GM12875 (cell line): ENCODE measurements around the gene A4GALT.
"Not testable (repeated sequence)": the region's sequence is repeated elsewhere in the genome, so short reads cannot be mapped to it uniquely, and the experiment has no call there.

ENCODE experiments used
- H3K4me3 ChIP-seq: one replicate; pipeline ENCODE4 v1.5.1; 2011; ENCODE audit warnings: low read depth, low read length, control low read depth
- CTCF ChIP-seq: IDR thresholded peaks from 2 replicates; pipeline ENCODE4 v1.5.1; 2011; ENCODE audit warnings: low read depth, mild to moderate bottlenecking, control low read depth, inconsistent platforms, low read length, moderate library complexity, borderline replicate concordance; ENCODE audit not compliant: insufficient read depth

A4GALT gene

GRCh38 chr22:42752230-42752746 lies 31.6 kb upstream of the A4GALT start:
- no peak overlapping the region for H3K4me3 ChIP-seq
- TF ChIP-seq CTCF: no peak

GRCh38 chr22:42750421-42750820 lies 29.8 kb upstream of the A4GALT start:
- H3K4me3 ChIP-seq: not testable (repeated sequence)

GRCh38 chr22:42747701-42748513 lies 27.2 kb upstream of the A4GALT start:
- TF ChIP-seq CTCF: no peak
- H3K4me3 ChIP-seq: no peak overlapping the region

GRCh38 chr22:42745118-42745517 lies 24.4 kb upstream of the A4GALT start:
- no peak overlapping the region for H3K4me3 ChIP-seq
- no peak for TF ChIP-seq CTCF

- no peak overlapping the region for H3K4me3 ChIP-seq
- no peak for TF ChIP-seq CTCF
These were observed 22.9 kb upstream of the A4GALT start for GRCh38 chr22:42743501-42743991.

GRCh38 chr22:42742940-42743339 lies 22.3 kb upstream of the A4GALT start:
- TF ChIP-seq CTCF: no peak
- no peak overlapping the region for H3K4me3 ChIP-seq

GRCh38 chr22:42740320-42740719 lies 19.6 kb upstream of the A4GALT start:
- H3K4me3 ChIP-seq: not testable (repeated sequence)

GRCh38 chr22:42734406-42734805 lies 13.7 kb upstream of the A4GALT start:
- no peak for TF ChIP-seq CTCF
- no peak overlapping the region for H3K4me3 ChIP-seq

GRCh38 chr22:42733394-42733793 lies 12.7 kb upstream of the A4GALT start:
- H3K4me3 ChIP-seq: not testable (repeated sequence)
